Posterior vena cava (tissue), 2 donors: ENCODE data around the gene IQCF5. TPM values are rescaled to one million over a fixed set of nuclear protein-coding genes. Genes with fewer than 3 reads are reported as not detected.
"Not testable (repeated sequence)": the region's sequence is repeated elsewhere in the genome, so short reads cannot be mapped to it uniquely, and the experiment has no call there.

Source experiments
- DNase-seq: peaks from one replicate; pipeline ENCODE4 v3.0.0-alpha.2; 2020; ENCODE audit warnings: low spot score
- intact Hi-C, 2 donors: fragments of 100-400 bp; cut with DNase I; formaldehyde crosslinking; loops; one replicate each; pipeline versions ENCODE4 v1.14.1 to v1.14.2; 2022 to 2023
- total RNA-seq, 2 donors: library from RNA; stranded (reverse); fragmentation: NEBNext Ultra II Directional; extraction: Animal tissue kit (Norgen Biotek cat#: 25700); gene quantifications; one replicate each; pipeline ENCODE4 v1.2.1, GENCODE V29; 2021
- donor health status: DM: yes; HTN: yes; CAD: no.
- donor health status: DM: yes; HTN: yes; CAD: no.

The IQCF5 gene
- total RNA-seq, 2 donors from 2014 or later, result not detected

GRCh38 chr3:51873876-51874275 lies 1.5 kb downstream of the IQCF5 start:
- no peak for DNase-seq
- intact Hi-C loops, result no loop called here

- intact Hi-C loops, result no loop called here
- no peak for DNase-seq
Measured at GRCh38 chr3:51873253-51873766, 2.1 kb downstream of the IQCF5 start.

GRCh38 chr3:51869304-51869703 lies 6.1 kb downstream of the IQCF5 start:
- no peak for DNase-seq
- intact Hi-C loops, result no loop called here

- intact Hi-C loops, DNase-seq: not testable (repeated sequence)
Measured at GRCh38 chr3:51868896-51869295, 6.5 kb downstream of the IQCF5 start.

- intact Hi-C loops, result loop anchor here in 1 of 2 donors (5.0 kb wide), 1 partner anchor 616 kb away; no protein-coding TSS in a partner anchor
- no peak for DNase-seq
Measured at GRCh38 chr3:51862886-51863285, 12.5 kb downstream of the IQCF5 start.

- no peak for DNase-seq
- intact Hi-C loops, result loop anchor here in 1 of 2 donors (5.0 kb wide), 1 partner anchor 614 kb away; no protein-coding TSS in a partner anchor
Measured at GRCh38 chr3:51860703-51861665, 14.4 kb downstream of the IQCF5 start, which contains the start of gene IQCF2. TSS of gene IQCF2 (plus strand) at chr3:51861615. CDS start at chr3:51861667, 52 bp downstream.

GRCh38 chr3:51855411-51855810 lies 20.0 kb downstream of the IQCF5 start:
- intact Hi-C loops, DNase-seq: not testable (repeated sequence)

GRCh38 chr3:51845129-51845528 lies 30.3 kb downstream of the IQCF5 start:
- intact Hi-C loops, result no loop called here
- DNase-seq, result no peak

GRCh38 chr3:51836606-51837005 lies 38.8 kb downstream of the IQCF5 start:
- no peak for DNase-seq
- intact Hi-C loops, result no loop called here

GRCh38 chr3:51830836-51831385 lies 44.5 kb downstream of the IQCF5 start:
- intact Hi-C loops, result no loop called here
- no peak for DNase-seq

GRCh38 chr3:51830345-51830744 lies 45.1 kb downstream of the IQCF5 start:
- intact Hi-C loops, result no loop called here
- DNase-seq, result no peak

- intact Hi-C loops, result no loop called here
- no peak for DNase-seq
Measured at GRCh38 chr3:51828297-51828696, 47.1 kb downstream of the IQCF5 start.

Other genes with a start within 250 kb of the IQCF5 start
- gene TEX264, start 204.3 kb downstream of the IQCF5 start, total RNA-seq, result 10 to 100 TPM; 17.8 to 24.8 TPM
- gene GRM2, start 168.5 kb downstream of the IQCF5 start, total RNA-seq, result under 1 TPM; 0.14 to 0.24 TPM
- not detected for gene IQCF6, start 96.4 kb downstream of the IQCF5 start, total RNA-seq
- gene IQCF2, start 14.0 kb downstream of the IQCF5 start, total RNA-seq, result not detected
- gene IQCF1, start 27.8 kb upstream of the IQCF5 start, total RNA-seq, result not detected
- 10 to 100 TPM; 13.4 to 14.9 TPM for gene RRP9, start 66.3 kb upstream of the IQCF5 start, total RNA-seq
- gene PARP3, start 66.8 kb upstream of the IQCF5 start, total RNA-seq, result 10 to 100 TPM; 16.5 to 22.3 TPM
- not detected for gene GPR62, start 79.8 kb upstream of the IQCF5 start, total RNA-seq
- 10 to 100 TPM; 48.9 to 53.2 TPM for gene PCBP4, start 91.9 kb upstream of the IQCF5 start, total RNA-seq
- 10 to 100 TPM; 21.0 to 32.7 TPM for gene ABHD14B, start 98.4 kb upstream of the IQCF5 start, total RNA-seq
- 10 to 100 TPM in 1 of 2 donors, 1 to 10 TPM in 1; 8.4 to 18.6 TPM for gene ABHD14A, start 99.5 kb upstream of the IQCF5 start, total RNA-seq
- 10 to 100 TPM; 11.8 to 12.3 TPM for gene ACY1, start 107.9 kb upstream of the IQCF5 start, total RNA-seq
- 100 to 1,000 TPM; 657 to 687 TPM for gene RPL29, start 120.3 kb upstream of the IQCF5 start, total RNA-seq
- 10 to 100 TPM; 29.9 to 36.4 TPM for gene DUSP7, start 181.0 kb upstream of the IQCF5 start, total RNA-seq